Measurements from ENCODE around the gene UQCC3. TPM values are rescaled to one million over a fixed set of nuclear protein-coding genes. Genes with fewer than 3 reads are reported as not detected.

Gene UQCC3
- total and polyA plus RNA-seq, 9 of the 15 experiments (the other 6 are each of a cell fraction or from before 2014, with no cell fraction given): 3.3 to 44.3 (median 8.0) TPM

- TF ChIP-seq HBP1 (CRISPR knock-in tag; IDR thresholded peaks at IDR 0.05) (peak; percentile 96), HDAC1 (IDR thresholded peaks at IDR 0.05) (peak in 1 of 2 experiments; percentile 51; a peak in 2 of 4 replicates), RBBP5 (IDR thresholded peaks at IDR 0.05; ENCODE audit: borderline replicate concordance, insufficient read depth, low read length, poor library complexity, severe bottlenecking) (peak; percentile 67), NFRKB (IDR thresholded peaks at IDR 0.05; ENCODE audit: low read depth) (no peak), POLR2A (conservative IDR thresholded peaks at IDR 0.05) (peak; percentile 100), REST (IDR thresholded peaks at IDR 0.05; ENCODE audit: borderline replicate concordance) (0 out of 2 replicates have a peak, but pooled peaks have one; percentile 19), REST (CRISPR knock-in tag; IDR thresholded peaks at IDR 0.05; ENCODE audit: low read depth) (no peak; the same call in 1 of the 2 replicates), GABPB1 (CRISPR knock-in tag; IDR thresholded peaks at IDR 0.05) (peak; percentile 79; the same call in 1 of the 2 replicates), KHSRP (IDR thresholded peaks at IDR 0.05) (0 out of 2 replicates have a peak, but pooled peaks have one; percentile 24), ZNF696 (CRISPR knock-in tag; conservative IDR thresholded peaks at IDR 0.05) (peak; percentile 52), ZNF217 (CRISPR knock-in tag; IDR thresholded peaks at IDR 0.05) (no peak), BACH1 (tag; IDR thresholded peaks at IDR 0.05) (no peak), RAD21 (CRISPR knock-in tag; conservative IDR thresholded peaks at IDR 0.05 in 1 of 2, IDR thresholded peaks at IDR 0.05 in 1 of 2) (peak in 1 of 2 experiments; percentile 8; a peak in 1 of 4 replicates), SAFB (IDR thresholded peaks at IDR 0.05; ENCODE audit: borderline replicate concordance, low read depth, low read length) (no peak), FOXM1 (IDR thresholded peaks at IDR 0.05; ENCODE audit: low read depth) (no peak), FOXM1 (CRISPR knock-in tag; IDR thresholded peaks at IDR 0.05; ENCODE audit: low read depth) (no peak), NR2F6 (CRISPR knock-in tag; IDR thresholded peaks at IDR 0.05) (peak; percentile 80), SREBF2 (CRISPR knock-in tag; IDR thresholded peaks at IDR 0.05) (0 out of 2 replicates have a peak, but pooled peaks have one; percentile 56), MXD1 (CRISPR knock-in tag; IDR thresholded peaks at IDR 0.05; ENCODE audit: borderline replicate concordance, poor library complexity, severe bottlenecking) (no peak)
Measured at GRCh38 chr11:62665075-62665598, 6.3 kb upstream of the UQCC3 start, which contains the start of the genes C11orf98 and CSKMT (continued).
